Endothelial cell of umbilical vein (primary cell): ENCODE measurements around the gene PTTG1IP. TPM values are rescaled to one million over a fixed set of nuclear protein-coding genes. Genes with fewer than 3 reads are reported as not detected.

ENCODE experiments used
- BruUV-seq: library from RNA; stranded (reverse); fragments of 400-500 nt; replicated peaks from 2 replicates; lab custom pipeline; 2021; lab: Mats Ljungman, UMichigan
- CTCF ChIA-PET: fragments of 300-600, 350-600 bp; sonication (Branson Sonifier 250); formaldehyde crosslinking; loops from one replicate; lab custom pipeline; 2021; ENCODE audit warnings: antibody characterized with exemption, inconsistent platforms; lab: Charles Lee
- POLR2A ChIA-PET: fragments of 300-600, 350-600 bp; sonication (Branson Sonifier 250); formaldehyde crosslinking; loops from one replicate; lab custom pipeline; 2021; ENCODE audit warnings: antibody characterized with exemption, inconsistent platforms; lab: Charles Lee
- DNase-seq: peaks from one replicate; pipeline ENCODE4 v3.0.0-alpha.2; 2011; ENCODE audit warnings: low read depth, low spot score
- FAIRE-seq: peaks from 2 replicates; lab custom pipeline; 2011; peaks lifted over from hg19 to GRCh38; lab: Jason Lieb, UNC
- H2AFZ ChIP-seq: 2 replicates; pipeline ENCODE4 v1.6.0; 2012; ENCODE audit warnings: low read depth, low read length, control low read depth, inconsistent platforms
- H3K27ac ChIP-seq: 2 replicates; pipeline ENCODE4 v1.5.1; 2011; ENCODE audit warnings: low read depth, mild to moderate bottlenecking, control low read depth, low read length, moderate library complexity; ENCODE audit not compliant: insufficient read depth
- H3K27me3 ChIP-seq, 2 experiments: 2 replicates each; pipeline versions ENCODE4 v1.6.0 to v1.6.1; 2011; ENCODE audit warnings: low read length in 2 of 2, mixed read lengths in 1 of 2; ENCODE audit not compliant: control insufficient read depth in 2 of 2, insufficient read depth in 2 of 2
- H3K36me3 ChIP-seq, 2 experiments: 2 replicates in 1 of 2; 3 replicates in 1 of 2; pipeline ENCODE4 v1.5.1; 2011; ENCODE audit warnings: low read length in 2 of 2, mild to moderate bottlenecking in 1 of 2, moderate library complexity in 1 of 2; ENCODE audit not compliant: control insufficient read depth in 2 of 2, insufficient read depth in 2 of 2; ENCODE audit errors: extremely low read depth in 1 of 2
- H3K4me1 ChIP-seq: 3 replicates; pipeline ENCODE4 v1.5.1; 2011; ENCODE audit warnings: mild to moderate bottlenecking, low read length; ENCODE audit not compliant: control insufficient read depth, insufficient read depth; ENCODE audit errors: extremely low read depth
- H3K4me2 ChIP-seq: 2 replicates; pipeline ENCODE4 v1.6.1; 2011; ENCODE audit warnings: low read length, control low read depth, mixed read lengths; ENCODE audit not compliant: insufficient read depth
- H3K4me3 ChIP-seq, 3 experiments: fragments of 200-600 bp in 1 of 3; sonication (generic), shearing (Covaris generic) in 1 of 3; replicated peaks in 1 of 3; 2 replicates each; pipeline ENCODE4 v1.5.1; 2011 to 2016; ENCODE audit warnings: control low read depth in 3 of 3, low read length in 3 of 3, mild to moderate bottlenecking in 2 of 3, inconsistent platforms in 1 of 3, low read depth in 1 of 3, moderate library complexity in 1 of 3; ENCODE audit not compliant: insufficient read depth in 1 of 3
- H3K79me2 ChIP-seq: 2 replicates; pipeline ENCODE4 v1.6.0; 2012; ENCODE audit warnings: low read length, inconsistent platforms; ENCODE audit not compliant: control insufficient read depth, insufficient read depth
- H3K9ac ChIP-seq: replicated peaks from 2 replicates; pipeline ENCODE3; 2011; ENCODE audit warnings: low read length, control low read depth; ENCODE audit not compliant: insufficient read depth; ENCODE audit errors: extremely low read depth
- H3K9me1 ChIP-seq: replicated peaks from 3 replicates; pipeline ENCODE4 v1.6.0; 2011; ENCODE audit warnings: mild to moderate bottlenecking, low read length; ENCODE audit not compliant: control insufficient read depth, insufficient read depth; ENCODE audit errors: extremely low read depth
- H3K9me3 ChIP-seq: replicated peaks from 2 replicates; pipeline ENCODE4 v1.5.1; 2012; ENCODE audit warnings: low read length, inconsistent platforms; ENCODE audit not compliant: control insufficient read depth, insufficient read depth
- H4K20me1 ChIP-seq: replicated peaks from 2 replicates; pipeline ENCODE3; 2011; ENCODE audit warnings: mild to moderate bottlenecking, low read length; ENCODE audit not compliant: control insufficient read depth, insufficient read depth; ENCODE audit errors: extremely low read depth
- CTCF ChIP-seq, 2 donors: IDR thresholded peaks; 1 replicate in 1 of 2; 2 replicates in 1 of 2; pipeline ENCODE4 v1.5.1; 2011; ENCODE audit warnings: low read length in 2 of 2, mild to moderate bottlenecking in 2 of 2, moderate library complexity in 2 of 2, control low read depth in 1 of 2, inconsistent platforms in 1 of 2, low read depth in 1 of 2; ENCODE audit not compliant: insufficient read depth in 1 of 2; ENCODE audit errors: extremely low read depth in 1 of 2
- EZH2 ChIP-seq: IDR thresholded peaks from 2 replicates; pipeline ENCODE4 v1.6.1; 2012; ENCODE audit warnings: borderline replicate concordance, low read depth, mild to moderate bottlenecking, moderate library complexity, low read length, inconsistent platforms; ENCODE audit not compliant: severe bottlenecking
- FOS ChIP-seq: IDR thresholded peaks from 2 replicates; pipeline ENCODE4 v1.6.1; 2011; ENCODE audit warnings: mild to moderate bottlenecking, low read length, moderate library complexity, borderline replicate concordance; ENCODE audit not compliant: insufficient read depth
- GATA2 ChIP-seq: IDR thresholded peaks from 2 replicates; pipeline ENCODE4 v1.7.0; 2011; ENCODE audit warnings: low read depth, mild to moderate bottlenecking, moderate library complexity, mixed read lengths, low read length; ENCODE audit not compliant: insufficient read length, insufficient read depth
- JUN ChIP-seq: IDR thresholded peaks from 2 replicates; pipeline ENCODE4 v1.6.1; 2011; ENCODE audit warnings: borderline replicate concordance, low read depth; ENCODE audit not compliant: insufficient read length, insufficient read depth
- MAX ChIP-seq: IDR thresholded peaks from 2 replicates; pipeline ENCODE4 v1.6.1; 2011; ENCODE audit not compliant: insufficient read depth, insufficient read length
- MYC ChIP-seq: IDR thresholded peaks from one replicate; pipeline ENCODE4 v1.6.1; 2011; ENCODE audit warnings: mild to moderate bottlenecking, low read depth, low read length
- POLR2A ChIP-seq: IDR thresholded peaks from 2 replicates; pipeline ENCODE4 v1.6.1; 2012; ENCODE audit warnings: low read depth, mild to moderate bottlenecking, control low read depth, low read length
- POLR2AphosphoS5 ChIP-seq: IDR thresholded peaks from 2 replicates; pipeline ENCODE4 v1.6.1; 2012; ENCODE audit warnings: low read depth, mild to moderate bottlenecking, control low read depth, low read length, moderate library complexity; ENCODE audit not compliant: insufficient read depth
- dilution Hi-C: fragments of 300-500 bp; cut with MboI; formaldehyde crosslinking; loops from one replicate; pipeline ENCODE4 v1.15.0; 2019; ENCODE audit warnings: low sequenced_read_pairs; ENCODE audit not compliant: extremely low pct_ligation_motif_present
- intact Hi-C: fragments of 100-400 bp; cut with micrococcal nuclease; formaldehyde crosslinking; loops from one replicate; pipeline ENCODE4 v1.10.0; 2022
- polyA plus RNA-seq, 4 experiments: library from polyadenylated mRNA; depleted of rRNA in 3 of 4; stranded (reverse) in 3 of 4; unstranded in 1 of 4; fragments of >200 nt; gene quantifications; 2 replicates each; pipeline versions ENCODE4 v1.2.1 to v1.2.3, GENCODE V29; 2011 to 2012; ENCODE audit warnings: missing spikeins in 1 of 4
- total RNA-seq: library from RNA; stranded (reverse); gene quantifications from 2 replicates; pipeline ENCODE4 v1.2.3, GENCODE V29; 2021

PTTG1IP gene
- total and polyA plus RNA-seq, 2 donors (not counting 3 experiments of a cell fraction or from before 2014, with no cell fraction given): 342 to 415 TPM

- TF ChIP-seq FOS (no peak), JUN (no peak), CTCF (IDR thresholded peaks at IDR 0.05; ENCODE audit: extremely low read depth in 1 of 2, insufficient read depth in 1 of 2, low read depth in 1 of 2, low read length in 2 of 2) (no peak), POLR2A (no peak), GATA2 (no peak), MYC (no peak), EZH2 (no peak), POLR2AphosphoS5 (no peak), MAX (no peak)
- POLR2A ChIA-PET: no interaction called here
- no peak overlapping the region for H3K27ac ChIP-seq
- H3K9me3 ChIP-seq: no peaks in the 10 kb centered on the region
- H3K79me2 ChIP-seq: no peaks in the 10 kb centered on the region
- FAIRE-seq (no peak), DNase-seq (no peak)
- no peaks in the 10 kb centered on the region for H4K20me1 ChIP-seq
- H3K36me3 ChIP-seq: no peaks in the 10 kb centered on the region
- BruUV-seq: no TSS peak
- intact Hi-C loops (no loop called here), dilution Hi-C loops (no loop called here)
- no peak overlapping the region for H3K4me3 ChIP-seq
- CTCF ChIA-PET: no interaction called here
- no peaks in the 10 kb centered on the region for H3K9me1 ChIP-seq
- H3K27me3 ChIP-seq: no peaks in the 10 kb centered on the region
- no peak overlapping the region for H3K9ac ChIP-seq
- peaks cover 3% of the 10 kb centered on the region for H3K4me1 ChIP-seq
- H2AFZ ChIP-seq: no peak overlapping the region
- H3K4me2 ChIP-seq: no peak overlapping the region
Measured at GRCh38 chr21:44887126-44887806, 13.8 kb upstream of the PTTG1IP start.
